HEK293 (cell line): ENCODE data around the gene CYP26B1.

Experiments used
- HOXA7 ChIP-seq: sonication (generic); formaldehyde crosslinking; IDR thresholded peaks from 2 replicates; pipeline ENCODE4 v1.8.1; 2022; ENCODE audit warnings: missing genetic modification reagents, borderline replicate concordance
- ZBTB1 ChIP-seq: fragments of 450-650 bp; formaldehyde crosslinking; IDR thresholded peaks from 2 replicates; pipeline ENCODE4 v1.5.1; 2016; ENCODE audit warnings: missing biosample characterization, missing genetic modification characterization
- ZBTB7A ChIP-seq: fragments of 450-650 bp; formaldehyde crosslinking; IDR thresholded peaks from 2 replicates; pipeline ENCODE4 v1.5.1; 2016; ENCODE audit warnings: low read depth, missing biosample characterization, missing genetic modification characterization
- ZFP37 ChIP-seq: fragments of 450-650 bp; formaldehyde crosslinking; IDR thresholded peaks from 2 replicates; pipeline ENCODE4 v1.5.1; 2016; ENCODE audit warnings: missing biosample characterization, missing genetic modification characterization
- ZNF175 ChIP-seq: fragments of 450-650 bp; formaldehyde crosslinking; IDR thresholded peaks from 2 replicates; pipeline ENCODE4 v1.5.1; 2016; ENCODE audit warnings: missing biosample characterization, missing genetic modification characterization
- ZNF274 ChIP-seq, 2 experiments: fragments of 200-500 bp in 1 of 2; fragments of 450-650 bp in 1 of 2; sonication (Bioruptor generic) in 1 of 2; formaldehyde crosslinking in 1 of 2; IDR thresholded peaks; 2 replicates each; pipeline versions ENCODE4 v1.5.1 to v1.6.1; 2014 to 2016; ENCODE audit warnings: borderline replicate concordance in 1 of 2, inconsistent platforms in 1 of 2, low read length in 1 of 2, missing biosample characterization in 1 of 2, missing genetic modification characterization in 1 of 2
- TF ChIP-seq, protein P1 (sequence below): fragments of 450-650 bp; formaldehyde crosslinking; IDR thresholded peaks from 2 replicates; pipeline ENCODE4 v1.5.1; 2016; ENCODE audit warnings: missing biosample characterization, missing genetic modification characterization
- TF ChIP-seq, protein P2 (sequence below): fragments of 450-650 bp; formaldehyde crosslinking; IDR thresholded peaks from 2 replicates; pipeline ENCODE4 v1.5.1; 2016; ENCODE audit warnings: missing biosample characterization, missing genetic modification characterization
- TF ChIP-seq, protein P3 (sequence below): fragments of 450-650 bp; formaldehyde crosslinking; IDR thresholded peaks from 2 replicates; pipeline ENCODE4 v1.5.1; 2016; ENCODE audit warnings: missing biosample characterization, missing genetic modification characterization, borderline replicate concordance

DNA sequence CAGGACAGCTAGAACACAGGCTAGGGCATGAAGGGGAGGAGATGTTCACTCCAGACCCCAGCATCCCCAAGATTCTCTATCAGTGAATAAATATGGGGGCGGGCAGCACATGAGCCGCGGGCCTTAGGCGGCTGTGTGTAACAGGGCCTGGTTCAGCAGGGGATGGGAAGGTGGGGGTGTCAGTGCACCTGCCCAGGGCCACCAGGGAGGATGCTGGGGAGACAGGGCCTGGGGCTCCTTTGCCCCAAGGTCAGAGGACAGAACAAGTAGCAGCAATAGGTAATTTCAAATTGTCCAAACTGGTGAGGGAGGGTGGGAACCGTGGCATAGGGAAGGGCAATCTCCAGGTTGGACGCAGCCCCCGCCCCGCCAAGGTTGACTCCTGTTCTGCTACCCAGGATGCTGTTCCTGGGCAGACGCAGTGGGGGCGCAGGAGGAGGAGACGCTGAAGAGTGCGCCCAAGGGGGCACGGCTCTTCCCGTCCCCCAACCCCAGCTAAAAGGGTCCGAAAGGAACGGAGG lies 16.2 kb downstream of the CYP26B1 start:
- TF ChIP-seq, protein P1, sequence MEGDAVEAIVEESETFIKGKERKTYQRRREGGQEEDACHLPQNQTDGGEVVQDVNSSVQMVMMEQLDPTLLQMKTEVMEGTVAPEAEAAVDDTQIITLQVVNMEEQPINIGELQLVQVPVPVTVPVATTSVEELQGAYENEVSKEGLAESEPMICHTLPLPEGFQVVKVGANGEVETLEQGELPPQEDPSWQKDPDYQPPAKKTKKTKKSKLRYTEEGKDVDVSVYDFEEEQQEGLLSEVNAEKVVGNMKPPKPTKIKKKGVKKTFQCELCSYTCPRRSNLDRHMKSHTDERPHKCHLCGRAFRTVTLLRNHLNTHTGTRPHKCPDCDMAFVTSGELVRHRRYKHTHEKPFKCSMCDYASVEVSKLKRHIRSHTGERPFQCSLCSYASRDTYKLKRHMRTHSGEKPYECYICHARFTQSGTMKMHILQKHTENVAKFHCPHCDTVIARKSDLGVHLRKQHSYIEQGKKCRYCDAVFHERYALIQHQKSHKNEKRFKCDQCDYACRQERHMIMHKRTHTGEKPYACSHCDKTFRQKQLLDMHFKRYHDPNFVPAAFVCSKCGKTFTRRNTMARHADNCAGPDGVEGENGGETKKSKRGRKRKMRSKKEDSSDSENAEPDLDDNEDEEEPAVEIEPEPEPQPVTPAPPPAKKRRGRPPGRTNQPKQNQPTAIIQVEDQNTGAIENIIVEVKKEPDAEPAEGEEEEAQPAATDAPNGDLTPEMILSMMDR (tag by site-specific recombination): no peak
- TF ChIP-seq HOXA7 (CRISPR knock-in tag) (no peak), ZFP37 (tag by site-specific recombination) (no peak), ZNF274 (IDR thresholded peaks at IDR 0.05; ENCODE audit: low read length) (no peak), ZNF274 (tag by site-specific recombination; IDR thresholded peaks at IDR 0.05; ENCODE audit: borderline replicate concordance) (no peak), ZNF175 (tag by site-specific recombination) (no peak), ZBTB1 (no peak), ZBTB7A (tag by site-specific recombination) (no peak)
- TF ChIP-seq, protein P2, sequence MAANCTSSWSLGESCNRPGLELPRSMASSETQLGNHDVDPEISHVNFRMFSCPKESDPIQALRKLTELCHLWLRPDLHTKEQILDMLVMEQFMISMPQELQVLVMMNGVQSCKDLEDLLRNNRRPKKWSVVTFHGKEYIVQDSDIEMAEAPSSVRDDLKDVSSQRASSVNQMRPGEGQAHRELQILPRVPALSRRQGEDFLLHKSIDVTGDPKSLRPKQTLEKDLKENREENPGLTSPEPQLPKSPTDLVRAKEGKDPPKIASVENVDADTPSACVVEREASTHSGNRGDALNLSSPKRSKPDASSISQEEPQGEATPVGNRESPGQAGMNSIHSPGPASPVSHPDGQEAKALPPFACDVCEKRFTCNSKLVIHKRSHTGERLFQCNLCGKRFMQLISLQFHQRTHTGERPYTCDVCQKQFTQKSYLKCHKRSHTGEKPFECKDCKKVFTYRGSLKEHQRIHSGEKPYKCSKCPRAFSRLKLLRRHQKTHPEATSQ (tag by site-specific recombination): no peak
- TF ChIP-seq, protein P3, sequence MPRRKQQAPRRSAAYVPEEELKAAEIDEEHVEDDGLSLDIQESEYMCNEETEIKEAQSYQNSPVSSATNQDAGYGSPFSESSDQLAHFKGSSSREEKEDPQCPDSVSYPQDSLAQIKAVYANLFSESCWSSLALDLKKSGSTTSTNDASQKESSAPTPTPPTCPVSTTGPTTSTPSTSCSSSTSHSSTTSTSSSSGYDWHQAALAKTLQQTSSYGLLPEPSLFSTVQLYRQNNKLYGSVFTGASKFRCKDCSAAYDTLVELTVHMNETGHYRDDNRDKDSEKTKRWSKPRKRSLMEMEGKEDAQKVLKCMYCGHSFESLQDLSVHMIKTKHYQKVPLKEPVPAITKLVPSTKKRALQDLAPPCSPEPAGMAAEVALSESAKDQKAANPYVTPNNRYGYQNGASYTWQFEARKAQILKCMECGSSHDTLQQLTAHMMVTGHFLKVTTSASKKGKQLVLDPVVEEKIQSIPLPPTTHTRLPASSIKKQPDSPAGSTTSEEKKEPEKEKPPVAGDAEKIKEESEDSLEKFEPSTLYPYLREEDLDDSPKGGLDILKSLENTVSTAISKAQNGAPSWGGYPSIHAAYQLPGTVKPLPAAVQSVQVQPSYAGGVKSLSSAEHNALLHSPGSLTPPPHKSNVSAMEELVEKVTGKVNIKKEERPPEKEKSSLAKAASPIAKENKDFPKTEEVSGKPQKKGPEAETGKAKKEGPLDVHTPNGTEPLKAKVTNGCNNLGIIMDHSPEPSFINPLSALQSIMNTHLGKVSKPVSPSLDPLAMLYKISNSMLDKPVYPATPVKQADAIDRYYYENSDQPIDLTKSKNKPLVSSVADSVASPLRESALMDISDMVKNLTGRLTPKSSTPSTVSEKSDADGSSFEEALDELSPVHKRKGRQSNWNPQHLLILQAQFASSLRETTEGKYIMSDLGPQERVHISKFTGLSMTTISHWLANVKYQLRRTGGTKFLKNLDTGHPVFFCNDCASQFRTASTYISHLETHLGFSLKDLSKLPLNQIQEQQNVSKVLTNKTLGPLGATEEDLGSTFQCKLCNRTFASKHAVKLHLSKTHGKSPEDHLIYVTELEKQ: no peak
